Osteocyte (in vitro differentiated cells): ENCODE results near the gene MTURN. TPM values are rescaled to one million over a fixed set of nuclear protein-coding genes. Genes with fewer than 3 reads are reported as not detected.

ENCODE experiments used
- DNase-seq: peaks from one replicate; pipeline ENCODE4 v3.0.0; 2021; ENCODE audit warnings: mixed read lengths; ENCODE audit not compliant: unreplicated experiment; ENCODE audit errors: extremely low spot score
- H3K27ac Mint-ChIP-seq: one replicate; pipeline ENCODE4 v1.8.0; 2021; ENCODE audit warnings: mild to moderate bottlenecking, mixed read lengths; ENCODE audit not compliant: unreplicated experiment
- H3K27me3 Mint-ChIP-seq: one replicate; pipeline ENCODE4 v1.8.0; 2021; ENCODE audit warnings: mixed read lengths; ENCODE audit not compliant: unreplicated experiment
- H3K36me3 Mint-ChIP-seq: one replicate; pipeline ENCODE4 v1.8.0; 2021; ENCODE audit warnings: mixed read lengths; ENCODE audit not compliant: unreplicated experiment
- H3K4me1 Mint-ChIP-seq: one replicate; pipeline ENCODE4 v1.8.0; 2021; ENCODE audit warnings: mixed read lengths; ENCODE audit not compliant: unreplicated experiment
- H3K4me3 Mint-ChIP-seq: one replicate; pipeline ENCODE4 v1.8.0; 2021; ENCODE audit warnings: mild to moderate bottlenecking, moderate library complexity, mixed read lengths; ENCODE audit not compliant: unreplicated experiment
- H3K9me3 Mint-ChIP-seq: one replicate; pipeline ENCODE4 v1.8.0; 2021; ENCODE audit warnings: mixed read lengths; ENCODE audit not compliant: unreplicated experiment
- total RNA-seq: library from RNA; stranded (reverse); gene quantifications from 2 replicates; pipeline ENCODE4 v1.2.1, GENCODE V29; 2021
- TF ChIP-seq, protein P1 (sequence below): fragments of 200-600 bp; sonication (generic); IDR thresholded peaks from 2 replicates; pipeline ENCODE4 v1.5.0; 2021; ENCODE audit warnings: antibody characterized with exemption, mild to moderate bottlenecking, moderate library complexity

The MTURN gene
- total RNA-seq, 1 donor from 2014 or later = 19.0 TPM

DNA sequence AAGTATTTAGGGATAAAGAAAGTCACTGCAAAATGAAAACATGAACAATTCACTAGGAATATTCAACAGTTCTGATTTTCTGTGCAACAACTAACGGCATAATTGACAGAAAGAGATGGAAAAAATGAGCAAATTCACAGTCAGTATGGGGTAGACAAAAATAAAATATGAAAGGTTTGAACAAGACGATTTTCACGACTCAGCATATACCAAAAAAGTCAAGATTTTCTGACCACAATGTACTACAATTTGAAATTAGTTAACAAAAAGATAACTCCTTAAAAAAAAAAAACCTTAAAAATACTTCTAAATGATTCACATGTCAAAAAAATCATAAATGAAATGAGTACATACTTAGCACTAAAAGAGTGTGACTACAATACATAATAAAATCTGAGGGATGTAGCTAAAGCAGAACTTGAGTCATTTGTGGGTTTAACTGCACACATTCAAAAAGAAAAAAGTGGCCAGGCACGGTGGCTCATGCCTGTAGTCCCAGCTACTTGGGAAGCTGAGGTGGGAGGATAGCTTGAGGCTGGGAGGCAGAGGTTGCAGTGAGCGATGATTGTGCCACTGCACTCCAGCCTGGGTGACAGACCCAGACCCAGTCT is 22.6 kb upstream of the MTURN start:
- no peak for DNase-seq
- H3K4me3 Mint-ChIP-seq = no peak overlapping the region
- peaks cover 28% of the 10 kb centered on the region for H3K9me3 Mint-ChIP-seq
- H3K4me1 Mint-ChIP-seq = no peaks in the 10 kb centered on the region
- peaks cover 13% of the 10 kb centered on the region for H3K36me3 Mint-ChIP-seq
- no peaks in the 10 kb centered on the region for H3K27me3 Mint-ChIP-seq
- no peak overlapping the region for H3K27ac Mint-ChIP-seq
- TF ChIP-seq, protein P1, sequence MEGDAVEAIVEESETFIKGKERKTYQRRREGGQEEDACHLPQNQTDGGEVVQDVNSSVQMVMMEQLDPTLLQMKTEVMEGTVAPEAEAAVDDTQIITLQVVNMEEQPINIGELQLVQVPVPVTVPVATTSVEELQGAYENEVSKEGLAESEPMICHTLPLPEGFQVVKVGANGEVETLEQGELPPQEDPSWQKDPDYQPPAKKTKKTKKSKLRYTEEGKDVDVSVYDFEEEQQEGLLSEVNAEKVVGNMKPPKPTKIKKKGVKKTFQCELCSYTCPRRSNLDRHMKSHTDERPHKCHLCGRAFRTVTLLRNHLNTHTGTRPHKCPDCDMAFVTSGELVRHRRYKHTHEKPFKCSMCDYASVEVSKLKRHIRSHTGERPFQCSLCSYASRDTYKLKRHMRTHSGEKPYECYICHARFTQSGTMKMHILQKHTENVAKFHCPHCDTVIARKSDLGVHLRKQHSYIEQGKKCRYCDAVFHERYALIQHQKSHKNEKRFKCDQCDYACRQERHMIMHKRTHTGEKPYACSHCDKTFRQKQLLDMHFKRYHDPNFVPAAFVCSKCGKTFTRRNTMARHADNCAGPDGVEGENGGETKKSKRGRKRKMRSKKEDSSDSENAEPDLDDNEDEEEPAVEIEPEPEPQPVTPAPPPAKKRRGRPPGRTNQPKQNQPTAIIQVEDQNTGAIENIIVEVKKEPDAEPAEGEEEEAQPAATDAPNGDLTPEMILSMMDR = no peak

DNA sequence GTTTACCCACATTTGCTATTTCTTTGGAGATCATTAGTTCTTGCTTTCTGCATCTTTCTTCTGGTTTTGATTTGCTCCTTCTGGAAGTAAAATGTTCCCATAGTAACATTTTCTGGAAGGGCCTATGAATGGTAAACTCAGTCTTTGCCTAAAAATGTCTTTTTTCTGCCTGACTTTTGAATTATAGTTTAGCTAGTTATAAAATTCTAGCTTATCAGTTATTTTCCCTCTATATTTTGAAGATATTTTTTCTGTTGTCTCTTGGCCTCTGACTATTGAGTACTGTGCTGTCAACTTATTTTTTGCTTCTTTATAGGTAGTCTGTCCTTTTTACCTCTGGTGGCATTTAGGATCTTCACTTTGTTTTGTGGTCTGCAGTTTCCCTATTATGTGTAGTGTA is 21.6 kb upstream of the MTURN start:
- peaks cover 28% of the 10 kb centered on the region for H3K9me3 Mint-ChIP-seq
- TF ChIP-seq, protein P1 = no peak
- H3K4me1 Mint-ChIP-seq = peaks cover 2% of the 10 kb centered on the region
- peaks cover 13% of the 10 kb centered on the region for H3K36me3 Mint-ChIP-seq
- no peak overlapping the region for H3K27ac Mint-ChIP-seq
- no peak overlapping the region for H3K4me3 Mint-ChIP-seq
- H3K27me3 Mint-ChIP-seq = no peaks in the 10 kb centered on the region
- DNase-seq = no peak

DNA sequence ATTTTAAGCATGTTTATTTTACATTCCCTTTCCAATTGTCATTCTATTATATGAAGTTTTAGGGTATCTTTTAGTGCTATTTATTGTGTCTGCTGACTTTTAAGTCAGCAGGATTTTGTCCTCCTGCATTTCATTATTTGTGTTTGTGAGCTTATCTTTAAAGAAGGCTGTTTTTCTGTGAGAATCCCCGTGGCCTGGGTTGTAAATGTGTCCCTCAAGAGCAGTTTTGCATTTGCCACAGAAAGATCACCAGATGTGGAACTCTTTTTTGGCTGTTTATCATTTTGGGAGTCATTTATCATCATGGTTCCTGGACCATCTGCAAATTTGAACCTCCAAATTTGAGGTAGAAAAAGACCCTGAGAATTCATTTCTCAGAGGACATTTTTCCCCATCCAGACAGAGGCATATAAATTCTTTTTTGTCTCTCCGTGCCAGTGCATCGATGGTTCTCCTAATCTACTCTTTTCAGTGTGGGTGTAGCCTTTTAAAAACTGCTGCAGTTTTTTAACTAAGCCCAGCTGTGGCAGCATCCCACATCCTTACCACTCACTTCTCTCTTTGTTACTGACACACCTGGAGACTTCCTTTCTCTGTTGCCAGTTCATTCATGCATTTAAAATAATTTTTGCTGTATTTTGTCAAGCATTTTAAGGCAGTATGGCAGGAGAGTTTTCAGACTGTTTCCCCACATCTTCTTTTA is 20.1 kb upstream of the MTURN start:
- Mint-ChIP-seq H3K27me3 (no peaks in the 10 kb centered on the region), H3K4me1 (peaks cover 2% of the 10 kb centered on the region), H3K27ac (no peak overlapping the region), H3K9me3 (peaks cover 28% of the 10 kb centered on the region), H3K4me3 (no peak overlapping the region), H3K36me3 (peaks cover 7% of the 10 kb centered on the region)
- TF ChIP-seq, protein P1 = no peak
- no peak for DNase-seq

DNA sequence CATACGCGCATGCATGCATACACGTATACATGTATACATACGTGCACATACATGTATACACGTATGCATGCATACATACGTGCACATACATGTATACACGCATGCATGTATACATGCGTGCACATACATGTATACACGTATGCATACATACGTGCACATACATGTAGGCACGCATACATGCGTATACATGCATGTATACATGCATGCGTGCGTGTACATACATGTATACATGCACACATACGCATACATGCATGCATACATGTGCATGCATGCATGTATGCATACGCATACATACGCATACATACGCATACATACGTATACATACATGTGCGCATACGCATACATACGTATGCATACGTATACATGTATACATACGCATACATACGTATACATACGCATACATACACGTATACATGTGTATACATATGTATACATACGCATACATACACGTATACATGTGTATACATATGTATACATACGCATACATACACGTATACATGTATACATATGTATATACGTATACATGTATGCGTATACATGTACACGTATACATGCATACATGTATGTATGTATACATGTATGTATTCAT is 19.0 kb upstream of the MTURN start:
- Mint-ChIP-seq H3K27ac (no peak overlapping the region), H3K9me3 (peaks cover 21% of the 10 kb centered on the region), H3K4me1 (peaks cover 2% of the 10 kb centered on the region), H3K4me3 (no peak overlapping the region), H3K27me3 (no peaks in the 10 kb centered on the region), H3K36me3 (peaks cover 7% of the 10 kb centered on the region)
- no peak for DNase-seq
- TF ChIP-seq, protein P1 = no peak

DNA sequence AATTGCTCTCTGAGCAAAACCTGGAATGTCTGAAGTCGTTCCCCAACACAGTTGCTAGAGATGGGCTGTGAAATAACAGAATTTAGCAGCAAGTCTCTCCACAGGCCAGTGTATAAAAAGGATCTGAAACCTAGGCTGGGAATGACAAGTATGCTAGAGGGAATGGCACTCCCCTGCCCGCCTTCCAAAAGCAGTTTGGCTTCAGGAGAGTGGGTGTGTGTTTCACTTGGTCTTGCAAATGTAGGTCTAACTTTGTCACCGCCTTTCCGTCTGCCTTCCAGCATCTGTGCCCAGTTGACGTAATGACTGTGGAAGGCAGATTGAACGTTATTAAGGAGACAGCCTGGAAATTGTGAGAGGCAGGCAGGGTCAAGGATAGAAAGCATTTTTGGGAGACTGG is 18.0 kb upstream of the MTURN start:
- TF ChIP-seq, protein P1 = no peak
- Mint-ChIP-seq H3K36me3 (peaks cover 7% of the 10 kb centered on the region), H3K4me3 (no peak overlapping the region), H3K4me1 (peaks cover 2% of the 10 kb centered on the region), H3K27ac (no peak overlapping the region), H3K27me3 (no peaks in the 10 kb centered on the region), H3K9me3 (peaks cover 16% of the 10 kb centered on the region)
- no peak for DNase-seq
